GM23338 (cell line): Measurements from ENCODE around the gene TGM6.

Experiments used
- CREB1 ChIP-seq: fragments of 250-450 bp; sonication (Bioruptor Pico); IDR thresholded peaks from 2 replicates; pipeline ENCODE4 v1.5.0; 2020; ENCODE audit warnings: low read depth, mild to moderate bottlenecking, moderate library complexity
- CTCF ChIP-seq, 2 experiments: fragments of 200-600 bp in 1 of 2; sonication (generic) in 1 of 2; conservative IDR thresholded peaks; 2 replicates each; pipeline versions ENCODE4 v1.5.1 to v1.6.1; 2016 to 2017; ENCODE audit warnings: antibody characterized with exemption in 2 of 2, low read depth in 2 of 2, mild to moderate bottlenecking in 2 of 2, moderate library complexity in 1 of 2
- EZH2 ChIP-seq: fragments of 200-600 bp; sonication (generic); IDR thresholded peaks from one replicate; pipeline ENCODE4 v1.8.0; 2017; ENCODE audit warnings: antibody characterized with exemption, mild to moderate bottlenecking, low read depth; ENCODE audit not compliant: unreplicated experiment
- JUNB ChIP-seq: IDR thresholded peaks from one replicate; pipeline ENCODE4 v1.6.1; 2016; ENCODE audit warnings: antibody characterized with exemption; ENCODE audit not compliant: unreplicated experiment

- TF ChIP-seq CTCF (conservative IDR thresholded peaks at IDR 0.05; ENCODE audit: low read depth in 2 of 2), result peak in 1 of 2 experiments; percentile 40; a peak in 3 of 4 replicates
- TF ChIP-seq JUNB, result no peak
- TF ChIP-seq CREB1, result no peak
- no peak for TF ChIP-seq EZH2
Measured at GRCh38 chr20:2421247-2421646, 40.5 kb downstream of the TGM6 start.
